GM21515 (cell line): ENCODE measurements around the gene KCNMA1.
"Not testable (repeated sequence)": the region's sequence is repeated elsewhere in the genome, so short reads cannot be mapped to it uniquely, and the experiment has no call there.

Experiments used
- ATAC-seq: cut with Tn5 transposase; IDR thresholded peaks from one replicate; pipeline ENCODE4 v1.9.1; 2021; ENCODE audit not compliant: unreplicated experiment

KCNMA1 gene

DNA sequence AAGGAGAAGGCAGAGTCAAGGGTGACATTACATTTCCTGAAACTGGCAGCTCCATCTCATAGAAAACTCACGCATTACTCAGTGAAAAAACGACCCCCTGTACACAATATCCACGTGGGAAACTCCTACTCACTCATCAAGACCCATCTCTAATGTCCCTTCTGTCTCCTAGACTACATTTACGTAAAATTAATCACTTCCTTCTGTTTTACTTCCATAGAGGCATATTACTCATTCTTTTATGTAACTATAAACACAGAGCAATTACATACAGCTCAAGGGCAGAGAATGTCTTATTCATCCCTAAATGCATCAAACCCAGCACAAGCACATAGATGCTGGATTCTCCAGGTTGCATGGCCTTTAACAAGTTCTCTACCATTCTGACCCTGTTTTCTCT, 281.8 kb downstream of the KCNMA1 start:
- no peak for ATAC-seq

DNA sequence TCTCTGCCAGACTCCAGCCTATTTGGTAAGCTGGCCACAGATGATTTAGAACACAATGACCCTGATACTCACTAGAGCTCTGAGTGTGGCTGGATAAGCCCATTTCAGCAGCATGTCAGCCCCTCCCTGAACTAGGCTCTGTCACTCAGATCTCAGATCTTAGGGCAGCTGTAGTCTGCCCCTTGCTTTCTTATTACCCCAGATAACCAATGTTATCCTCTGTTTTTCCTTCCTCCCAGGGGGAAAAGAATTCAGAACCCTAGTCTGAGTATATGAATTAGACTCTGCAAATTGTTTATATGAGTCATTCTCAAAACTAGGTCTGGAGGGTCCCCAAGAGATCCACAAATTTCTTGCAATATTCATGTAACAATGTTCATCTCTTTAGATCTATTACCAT, 286.2 kb downstream of the KCNMA1 start:
- no peak for ATAC-seq

DNA sequence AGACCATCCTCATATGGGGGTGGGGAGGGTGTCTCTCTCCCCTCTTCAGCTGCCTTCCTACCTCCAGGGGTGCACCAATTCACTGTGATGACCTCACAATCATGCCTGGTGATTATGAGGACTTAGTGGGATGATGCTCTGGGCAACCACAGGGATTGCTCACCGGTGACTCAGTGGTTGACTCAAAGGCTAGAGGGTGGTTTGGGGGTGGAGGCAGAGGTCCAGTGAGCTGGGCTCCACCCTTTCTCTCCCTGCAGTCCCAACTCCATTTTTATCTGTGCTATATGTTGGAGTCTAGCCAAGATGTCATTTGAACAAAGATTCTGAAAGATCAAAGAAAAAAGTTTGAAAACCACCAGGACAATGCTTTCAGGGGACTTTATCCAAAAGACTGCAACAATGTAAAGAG, 286.9 kb downstream of the KCNMA1 start:
- ATAC-seq, result no peak

DNA sequence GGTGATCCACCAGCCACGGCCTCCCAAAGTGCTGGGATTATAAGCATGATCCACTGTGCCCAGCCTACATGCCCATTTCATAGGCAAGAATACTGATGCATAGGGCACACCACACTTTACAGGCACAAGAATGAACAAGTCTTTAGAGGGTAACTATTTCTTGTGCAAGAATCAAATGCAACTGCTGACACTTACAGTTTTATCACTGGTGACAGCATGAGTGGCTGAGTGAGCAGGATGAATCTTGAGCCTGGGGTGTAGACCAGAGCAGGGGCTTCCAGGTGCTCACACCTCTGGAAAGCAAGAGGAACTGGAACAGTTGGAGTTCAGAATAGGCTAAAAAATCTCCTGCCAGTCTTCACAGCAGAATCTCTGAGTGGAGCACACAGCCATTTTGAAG, 287.5 kb downstream of the KCNMA1 start:
- ATAC-seq, result no peak

DNA sequence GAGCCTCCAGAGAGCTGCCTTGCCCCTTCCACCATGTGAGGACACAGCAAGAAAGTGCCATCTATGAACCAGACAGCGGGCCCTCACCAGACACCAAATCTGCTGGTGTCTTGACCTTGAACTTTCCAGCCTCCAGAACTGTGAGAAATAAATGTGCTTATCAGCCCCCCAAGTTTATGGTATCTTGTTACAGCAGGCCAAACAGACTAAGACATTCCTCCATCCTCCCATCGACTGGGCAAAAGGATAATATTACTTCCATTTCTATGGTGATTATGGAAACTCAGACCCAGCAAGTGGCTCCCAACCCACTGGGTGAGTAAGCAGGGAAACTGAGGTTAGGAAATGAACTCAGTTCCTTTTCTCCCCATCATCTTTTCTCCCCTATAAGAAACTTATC, 288.4 kb downstream of the KCNMA1 start:
- no peak for ATAC-seq

DNA sequence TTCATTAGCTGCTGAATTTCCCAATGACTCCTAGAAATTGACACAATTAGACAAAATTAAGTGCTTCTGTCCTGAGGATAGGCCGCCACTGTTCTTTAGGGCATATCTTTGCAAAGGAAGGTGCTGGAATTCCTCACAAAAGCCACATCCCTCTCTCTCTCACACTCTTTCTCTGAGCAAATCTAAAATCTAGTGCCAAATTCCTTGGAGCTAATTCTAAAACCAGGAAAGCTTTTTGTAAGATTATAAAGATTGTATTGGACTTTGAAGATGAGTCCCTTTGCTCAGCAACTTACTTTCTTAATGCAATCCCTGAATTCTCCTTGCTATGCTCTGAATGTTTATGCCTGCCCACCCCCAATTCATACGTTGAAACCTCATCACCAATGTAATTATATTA, 288.9 kb downstream of the KCNMA1 start:
- no peak for ATAC-seq

DNA sequence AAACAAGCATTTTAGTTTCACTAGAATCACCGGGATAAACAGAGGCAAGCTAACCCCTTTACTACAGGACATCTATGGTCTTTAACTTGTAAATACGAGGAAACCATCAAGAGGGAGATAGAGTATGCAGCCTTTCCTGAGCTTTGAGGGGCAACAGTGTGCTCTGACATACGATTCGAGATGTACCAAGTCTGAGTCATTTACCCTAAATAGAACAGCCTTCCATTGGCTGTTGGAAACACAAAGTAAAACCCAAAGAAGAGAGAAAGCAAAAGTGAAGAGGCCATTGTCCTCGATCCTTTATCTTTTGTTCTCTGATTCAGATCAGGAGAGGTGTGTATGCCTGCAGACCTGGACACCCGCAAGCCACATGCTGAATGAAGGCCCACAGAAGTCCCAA, 289.5 kb downstream of the KCNMA1 start:
- ATAC-seq, result no peak

DNA sequence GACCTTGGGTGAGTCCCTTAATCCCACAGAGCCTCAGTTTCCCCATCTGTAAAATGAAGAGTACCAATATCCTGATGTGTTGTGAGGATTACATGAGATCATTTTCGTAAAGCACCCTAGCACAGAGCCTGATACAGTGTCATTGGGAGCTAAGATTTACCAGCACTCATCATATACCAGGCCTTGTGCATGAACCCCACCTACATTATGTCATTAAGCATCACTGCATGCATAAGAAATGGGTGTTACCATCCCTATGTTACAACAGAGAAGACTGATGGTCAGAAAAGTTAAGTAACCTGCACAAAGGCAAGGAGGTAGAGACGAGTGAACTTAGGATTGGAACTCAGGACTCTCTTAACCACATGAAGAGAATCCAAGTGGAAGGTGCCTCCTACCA, 290.6 kb downstream of the KCNMA1 start:
- ATAC-seq, result no peak

DNA sequence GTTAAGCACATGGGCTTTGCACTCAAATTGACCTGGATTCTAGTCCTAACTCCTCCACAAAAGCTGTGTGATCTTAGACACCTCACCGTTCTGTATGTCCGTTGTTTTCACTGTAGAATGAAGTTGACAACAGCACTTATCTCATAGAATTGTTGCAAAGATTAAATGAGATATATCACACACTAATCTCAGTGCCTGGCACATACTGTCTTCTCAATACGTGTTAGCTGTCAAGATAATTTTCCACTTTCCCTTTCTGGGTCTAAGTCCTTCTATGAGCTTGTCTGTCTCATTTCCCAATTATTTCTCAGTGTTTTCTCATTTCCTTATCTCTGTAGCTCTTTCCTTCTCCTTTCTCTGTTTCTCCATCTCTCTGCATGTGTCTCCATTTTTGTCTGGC, 296.6 kb downstream of the KCNMA1 start:
- no peak for ATAC-seq

DNA sequence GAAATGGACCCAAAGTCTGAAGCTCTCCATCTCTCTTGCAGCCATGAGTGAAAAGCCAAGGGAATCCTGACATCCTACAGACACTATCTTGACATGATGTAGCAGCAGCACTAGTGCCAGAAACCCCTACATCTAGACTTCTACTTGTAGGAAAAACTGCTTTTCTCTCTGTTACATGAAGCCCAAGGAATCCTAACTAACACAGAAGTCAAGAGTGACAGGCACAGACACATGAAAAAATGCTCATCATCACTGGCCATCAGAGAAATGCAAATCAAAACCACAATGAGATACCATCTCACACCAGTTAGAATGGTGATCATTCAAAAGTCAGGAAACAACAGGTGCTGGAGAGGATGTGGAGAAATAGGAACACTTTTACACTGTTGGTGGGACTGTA, 297.7 kb downstream of the KCNMA1 start:
- ATAC-seq, result not testable (repeated sequence)

DNA sequence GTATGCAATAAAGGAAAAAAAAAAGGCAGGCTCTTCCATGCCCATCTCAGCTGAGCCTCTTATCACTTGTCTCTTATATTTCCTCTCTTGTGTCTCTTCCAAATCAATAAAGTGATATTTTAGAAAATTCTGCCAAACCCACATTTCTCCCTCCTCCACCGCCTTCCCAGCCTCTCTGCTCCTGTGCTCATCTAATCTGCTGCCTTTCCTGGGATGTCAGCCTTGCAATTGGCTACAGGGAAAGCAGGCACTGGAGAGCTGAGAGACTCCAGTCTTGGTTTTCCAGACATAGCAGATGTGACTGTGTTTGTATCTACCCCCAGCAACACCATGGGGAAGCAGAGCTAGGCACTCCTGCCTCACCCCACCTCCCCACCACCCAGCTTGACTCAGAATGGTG, 298.4 kb downstream of the KCNMA1 start:
- no peak for ATAC-seq

DNA sequence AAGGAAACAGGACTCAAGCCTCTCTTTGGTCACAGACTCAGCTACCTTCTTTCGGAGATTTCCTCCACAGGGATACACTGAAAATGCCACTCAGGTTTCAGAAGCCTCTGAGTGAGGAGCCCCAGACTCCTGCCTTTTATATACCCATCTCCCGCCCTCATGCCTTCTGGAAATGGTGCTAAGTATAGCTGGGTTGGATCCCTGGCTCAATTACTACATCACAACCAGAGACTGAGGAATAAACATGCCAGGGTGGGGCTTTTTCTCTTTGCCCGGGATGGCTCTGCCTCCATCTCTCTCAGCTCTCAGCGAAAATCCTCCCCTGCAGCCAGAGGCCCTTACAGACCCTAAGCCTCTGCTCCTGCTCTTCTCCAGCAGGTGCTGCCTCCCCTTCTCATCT, 299.5 kb downstream of the KCNMA1 start:
- no peak for ATAC-seq

DNA sequence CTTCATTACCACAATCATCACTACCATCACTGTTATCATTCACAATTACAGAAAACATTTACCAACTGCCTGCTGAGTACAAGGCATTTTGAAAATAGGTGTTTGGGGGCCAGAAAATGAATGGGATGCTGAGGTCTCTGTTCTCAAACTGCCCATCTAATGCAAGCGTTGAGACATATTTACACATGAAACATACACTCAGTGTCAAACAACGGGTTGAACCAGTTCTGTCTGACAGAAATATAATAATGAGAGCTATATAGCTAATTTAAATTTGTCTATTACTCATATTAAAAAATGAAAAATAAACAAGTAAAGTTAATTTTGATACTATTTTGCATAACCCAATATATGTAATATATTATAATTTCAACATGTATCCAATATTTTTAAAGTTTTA, 303.1 kb downstream of the KCNMA1 start:
- no peak for ATAC-seq

DNA sequence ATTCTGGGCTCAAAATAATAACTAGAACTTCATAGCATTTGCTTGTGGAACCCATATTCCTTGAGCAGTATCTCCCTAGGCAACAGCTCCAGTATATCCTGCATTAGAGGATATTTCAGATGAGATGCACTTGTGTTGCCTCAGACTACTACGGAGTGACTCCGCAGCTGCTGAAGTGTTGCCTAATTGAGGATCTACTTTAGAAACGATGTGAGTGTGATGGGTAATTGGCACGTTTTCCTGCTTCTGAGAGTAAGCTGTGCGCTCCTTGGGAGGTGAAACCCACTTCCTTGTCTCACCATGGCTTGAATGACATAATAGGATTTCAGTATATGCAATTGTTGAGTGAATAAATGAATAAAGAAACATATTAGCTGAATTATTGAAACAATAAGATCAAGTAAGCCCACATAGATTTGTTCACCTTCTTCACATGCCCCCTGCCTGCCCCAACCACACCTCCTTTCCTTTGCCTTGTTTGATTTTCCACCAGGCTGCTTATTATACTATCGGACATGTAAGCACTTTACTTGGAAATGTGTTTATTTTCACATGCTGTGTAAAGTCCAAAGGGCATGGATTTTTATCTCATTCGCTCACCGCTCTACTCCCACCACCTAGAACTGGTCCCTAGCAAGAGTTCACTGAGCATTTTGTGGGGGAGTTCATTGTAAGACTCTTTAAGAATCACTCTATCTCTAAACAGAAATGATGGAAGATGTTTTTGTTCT, 303.8 kb downstream of the KCNMA1 start:
- ATAC-seq, result no peak

DNA sequence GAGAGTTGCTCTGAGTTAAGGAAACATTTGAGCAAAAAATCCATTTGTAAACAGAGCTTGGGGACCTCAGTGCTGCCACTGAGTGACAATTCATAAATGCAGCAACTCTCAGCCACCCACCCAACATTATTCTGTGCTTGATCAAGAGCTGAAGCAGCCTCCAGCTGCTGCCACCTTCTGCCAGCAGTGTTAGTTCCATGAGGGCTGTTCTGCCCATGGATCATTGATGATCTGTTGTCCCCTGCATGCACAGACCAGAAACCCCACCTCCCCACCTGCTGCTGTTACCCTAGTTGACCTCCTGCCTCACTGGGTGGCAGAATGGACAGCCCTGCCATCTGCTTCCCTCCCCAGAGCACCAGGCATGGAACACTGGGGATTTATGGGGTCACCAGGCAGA, 305.4 kb downstream of the KCNMA1 start:
- ATAC-seq, result no peak

DNA sequence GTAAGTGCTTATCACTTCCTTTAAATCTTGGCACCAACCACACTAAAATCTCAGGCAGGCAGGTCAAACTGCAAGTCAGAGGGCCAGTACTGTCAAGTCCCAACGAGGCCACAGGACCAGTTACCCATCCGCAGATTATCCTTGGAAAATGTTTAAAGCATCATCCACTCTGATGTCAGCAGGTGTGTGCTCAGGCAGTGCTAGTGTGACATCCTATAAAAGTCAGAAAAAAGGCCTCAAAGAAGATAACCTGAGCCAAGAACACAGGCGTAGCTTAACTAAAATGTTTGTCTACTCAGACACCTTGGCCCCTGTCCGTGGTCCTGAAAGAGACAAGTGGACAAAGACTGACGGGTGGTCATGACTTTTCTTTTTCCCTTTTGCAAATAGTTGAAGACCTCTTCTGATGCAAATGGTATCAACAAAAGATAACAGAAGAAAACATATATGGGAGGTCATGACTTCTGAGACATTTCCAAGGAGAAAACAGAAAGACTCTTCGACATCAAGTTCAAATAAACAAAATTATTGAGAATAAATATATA, 309.3 kb downstream of the KCNMA1 start:
- ATAC-seq, result no peak

DNA sequence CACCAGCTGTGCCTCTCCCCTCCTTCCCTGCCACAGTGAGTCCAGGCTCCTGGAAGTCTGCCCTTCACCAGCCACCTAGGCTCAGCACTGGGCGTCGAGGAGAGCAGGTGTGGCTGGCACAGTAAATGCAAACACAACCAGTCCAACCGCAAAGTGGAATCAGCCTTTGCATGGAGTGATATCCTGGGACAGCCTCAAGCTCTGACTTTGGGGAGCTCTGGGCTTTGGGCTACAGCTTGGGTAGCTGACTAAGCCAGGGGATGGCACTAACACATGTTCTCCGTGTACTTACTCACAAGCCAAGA, 312.4 kb downstream of the KCNMA1 start:
- ATAC-seq, result no peak

DNA sequence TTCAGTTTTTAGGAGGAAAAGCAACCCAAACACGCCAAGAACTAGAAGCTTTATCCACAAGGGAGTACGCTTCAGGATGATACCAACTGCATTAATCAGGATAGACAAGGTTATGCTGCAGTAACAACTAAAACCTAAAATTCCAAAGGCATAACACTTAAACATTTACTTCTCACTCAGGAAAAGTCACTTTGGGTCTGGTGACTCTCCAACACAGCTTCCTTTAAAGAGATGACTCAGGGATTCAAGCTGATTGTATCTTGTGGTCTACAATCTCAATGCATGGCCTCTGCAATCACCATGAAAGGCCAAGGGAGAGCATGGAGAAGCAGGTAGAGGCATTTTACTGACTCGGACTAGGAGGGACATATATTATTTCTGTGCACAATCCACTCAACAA, 315.8 kb downstream of the KCNMA1 start:
- ATAC-seq, result no peak

DNA sequence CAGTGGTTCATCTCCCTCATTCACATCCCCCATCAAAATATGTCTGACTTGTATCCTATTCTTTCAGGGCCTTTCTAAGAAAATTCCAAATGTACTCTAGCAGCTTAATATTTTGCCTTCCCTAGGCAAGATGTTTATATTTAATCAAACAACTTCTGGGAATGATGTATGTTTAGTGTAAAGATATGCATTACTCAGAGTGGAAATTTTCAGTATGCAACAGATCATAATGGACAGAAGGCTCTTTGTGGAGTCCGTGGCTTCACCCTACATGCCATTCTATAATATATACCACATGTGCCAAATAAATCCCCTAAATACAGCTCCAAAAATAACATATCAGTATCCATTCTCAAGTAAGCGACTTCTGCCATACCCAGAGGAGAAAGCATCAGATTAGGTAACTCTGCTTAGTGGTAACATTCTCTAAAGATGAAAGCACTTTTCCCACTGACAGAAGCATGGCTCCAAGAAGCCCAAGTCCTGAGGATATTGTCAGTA, 316.6 kb downstream of the KCNMA1 start:
- no peak for ATAC-seq

DNA sequence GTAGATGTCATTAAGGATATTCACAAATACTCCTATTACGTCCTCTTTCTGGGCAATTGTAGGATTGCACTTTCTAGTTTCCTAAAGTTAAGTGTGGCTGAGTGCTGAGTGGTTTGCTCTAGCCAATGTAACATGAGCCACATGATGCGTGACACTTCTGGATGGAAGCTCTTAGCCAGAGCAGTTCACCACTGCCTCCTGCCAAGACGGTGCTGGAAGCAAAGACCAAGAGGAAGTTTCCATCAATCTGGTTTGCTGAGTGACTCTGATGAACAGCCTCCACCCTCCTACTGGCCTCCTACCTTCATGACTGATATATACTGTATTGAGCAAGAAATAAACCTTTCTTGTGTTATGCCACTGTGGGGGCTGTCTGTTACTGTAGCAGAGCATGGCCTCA, 318.1 kb downstream of the KCNMA1 start:
- ATAC-seq, result no peak

DNA sequence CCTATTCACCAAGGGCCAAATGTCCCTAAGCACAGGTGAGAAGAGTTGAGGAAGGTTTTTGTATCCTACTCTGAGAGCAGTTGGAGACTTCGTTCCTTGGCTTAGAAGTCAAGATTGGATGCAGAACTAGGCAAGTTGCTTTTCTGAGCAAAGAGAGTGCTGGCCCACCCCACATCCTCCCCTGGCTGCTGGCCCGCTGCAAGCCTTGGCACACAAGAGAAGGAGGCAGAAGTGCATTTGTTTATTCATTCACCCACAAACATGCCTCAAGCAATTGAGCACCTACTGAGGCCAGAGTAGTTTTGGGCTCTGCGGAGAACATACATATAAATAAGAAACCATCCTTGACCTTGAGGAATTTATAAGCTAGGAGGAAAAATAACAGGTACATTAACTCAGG, 318.9 kb downstream of the KCNMA1 start:
- ATAC-seq, result no peak

DNA sequence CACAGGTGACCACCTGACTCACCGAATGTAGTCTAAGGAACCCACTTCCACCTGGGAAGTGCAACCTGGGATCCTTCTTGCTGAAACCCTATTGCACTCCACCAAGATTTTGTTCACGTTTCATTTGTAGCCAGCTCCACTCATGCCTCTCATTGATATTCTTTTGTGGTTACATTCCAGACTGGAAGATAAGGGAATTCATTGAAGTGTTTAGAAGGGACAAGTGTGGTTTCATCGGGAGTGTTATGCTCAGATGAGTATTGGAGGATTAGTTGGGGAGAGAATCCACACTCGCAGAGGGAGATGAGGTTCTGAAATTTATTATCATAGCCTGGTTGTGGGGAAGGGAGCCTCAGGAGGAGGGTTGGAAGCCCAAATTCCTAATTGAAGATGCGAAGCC, 320.4 kb downstream of the KCNMA1 start:
- no peak for ATAC-seq

DNA sequence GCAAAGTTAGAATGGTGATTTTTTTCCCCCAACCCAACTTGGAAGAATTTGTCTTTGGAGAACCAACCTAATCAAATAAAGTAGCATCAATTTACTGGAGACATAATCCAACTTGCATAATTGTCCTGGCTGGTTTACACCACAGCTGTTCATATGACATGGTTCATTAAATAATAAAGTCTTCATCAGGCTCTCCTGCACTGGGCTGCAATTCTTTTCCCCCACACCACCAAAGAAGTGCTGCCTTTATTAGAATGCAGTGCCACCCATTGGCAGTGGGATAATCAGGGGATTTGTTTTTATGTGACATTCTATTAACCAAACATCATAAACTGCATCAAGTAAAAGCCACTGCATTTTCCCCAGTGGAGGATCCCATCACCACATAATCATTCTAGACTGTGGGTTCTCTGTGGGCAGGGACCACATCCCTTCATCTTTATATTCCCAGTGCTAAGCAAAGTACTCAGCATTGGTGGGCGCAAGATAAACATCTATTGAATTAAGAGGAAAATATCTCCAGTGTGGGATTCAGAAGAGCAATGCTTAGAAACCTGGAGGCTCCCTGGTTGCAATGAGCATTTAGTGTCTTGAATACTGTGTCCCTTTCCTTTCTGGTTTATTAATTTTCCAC, 322.0 kb downstream of the KCNMA1 start:
- no peak for ATAC-seq
